Measurements from ENCODE around the gene RAB25.

The RAB25 gene

GRCh38 chr1:156080241-156080862, 19.4 kb downstream of the RAB25 start:
- Histone ChIP-seq H2AFZ (no peak overlapping the region), H3K4me1 (no peaks in the 10 kb centered on the region), H3K4me2 (ENCODE audit: low read length) (no peak overlapping the region), H3K27me3 (ENCODE audit: control insufficient read depth, insufficient read depth, low read length) (no peaks in the 10 kb centered on the region), H3K36me3 (ENCODE audit: control insufficient read depth, insufficient read depth, low read length) (no peaks in the 10 kb centered on the region), H3K9me3 (ENCODE audit: control insufficient read depth, low read length) (no peaks in the 10 kb centered on the region), H3K4me3 (ENCODE audit: low read depth, low read length) (no peak overlapping the region), H3K27ac (no peak overlapping the region), H3K79me2 (no peaks in the 10 kb centered on the region), H3K9ac (no peak overlapping the region)
- no peak for TF ChIP-seq CTCF (IDR thresholded peaks at IDR 0.05)

- no peaks in the 10 kb centered on the region for H3K27me3 ChIP-seq (ENCODE audit: control insufficient read depth, insufficient read depth, low read length)
- no peak overlapping the region for H3K4me3 ChIP-seq (ENCODE audit: low read depth, low read length)
- no peaks in the 10 kb centered on the region for H3K36me3 ChIP-seq (ENCODE audit: control insufficient read depth, insufficient read depth, low read length)
- H2AFZ ChIP-seq: no peak overlapping the region
- H3K9me3 ChIP-seq (ENCODE audit: control insufficient read depth, low read length): no peaks in the 10 kb centered on the region
- no peak overlapping the region for H3K9ac ChIP-seq
- no peak overlapping the region for H3K27ac ChIP-seq
- H3K79me2 ChIP-seq: no peaks in the 10 kb centered on the region
- H3K4me1 ChIP-seq: no peaks in the 10 kb centered on the region
- no peak for TF ChIP-seq CTCF (IDR thresholded peaks at IDR 0.05)
- no peak overlapping the region for H3K4me2 ChIP-seq (ENCODE audit: low read length)
Measured at GRCh38 chr1:156080863-156081179, 19.9 kb downstream of the RAB25 start.

GRCh38 chr1:156081180-156081916, 20.4 kb downstream of the RAB25 start:
- Histone ChIP-seq H3K27ac (no peak overlapping the region), H3K4me1 (no peaks in the 10 kb centered on the region), H3K9ac (no peak overlapping the region), H3K79me2 (no peaks in the 10 kb centered on the region), H3K9me3 (ENCODE audit: control insufficient read depth, low read length) (no peaks in the 10 kb centered on the region), H3K4me2 (ENCODE audit: low read length) (peak overlapping the region; percentile 85), H3K27me3 (ENCODE audit: control insufficient read depth, insufficient read depth, low read length) (no peaks in the 10 kb centered on the region), H3K36me3 (ENCODE audit: control insufficient read depth, insufficient read depth, low read length) (no peaks in the 10 kb centered on the region), H3K4me3 (ENCODE audit: low read depth, low read length) (peak overlapping the region; percentile 67), H2AFZ (peak overlapping the region; percentile 58)
- no peak for TF ChIP-seq CTCF (IDR thresholded peaks at IDR 0.05)

GRCh38 chr1:156081917-156082308, 21.0 kb downstream of the RAB25 start:
- Histone ChIP-seq H3K27ac (no peak overlapping the region), H3K4me2 (ENCODE audit: low read length) (peak overlapping the region; percentile 85), H3K79me2 (no peaks in the 10 kb centered on the region), H3K27me3 (ENCODE audit: control insufficient read depth, insufficient read depth, low read length) (no peaks in the 10 kb centered on the region), H3K36me3 (ENCODE audit: control insufficient read depth, insufficient read depth, low read length) (no peaks in the 10 kb centered on the region), H3K9me3 (ENCODE audit: control insufficient read depth, low read length) (no peaks in the 10 kb centered on the region), H3K9ac (no peak overlapping the region), H3K4me3 (ENCODE audit: low read depth, low read length) (peak overlapping the region; percentile 67), H3K4me1 (no peaks in the 10 kb centered on the region), H2AFZ (peak overlapping the region; percentile 83)
- TF ChIP-seq CTCF (IDR thresholded peaks at IDR 0.05): no peak
